ENCODE data around the gene EMP1.
A peak's percentile ranks its signal among the peaks of the same experiment; 100 is the strongest.
"Not testable (repeated sequence)": the region's sequence is repeated elsewhere in the genome, so short reads cannot be mapped to it uniquely, and the experiment has no call there.

Gene EMP1

DNA sequence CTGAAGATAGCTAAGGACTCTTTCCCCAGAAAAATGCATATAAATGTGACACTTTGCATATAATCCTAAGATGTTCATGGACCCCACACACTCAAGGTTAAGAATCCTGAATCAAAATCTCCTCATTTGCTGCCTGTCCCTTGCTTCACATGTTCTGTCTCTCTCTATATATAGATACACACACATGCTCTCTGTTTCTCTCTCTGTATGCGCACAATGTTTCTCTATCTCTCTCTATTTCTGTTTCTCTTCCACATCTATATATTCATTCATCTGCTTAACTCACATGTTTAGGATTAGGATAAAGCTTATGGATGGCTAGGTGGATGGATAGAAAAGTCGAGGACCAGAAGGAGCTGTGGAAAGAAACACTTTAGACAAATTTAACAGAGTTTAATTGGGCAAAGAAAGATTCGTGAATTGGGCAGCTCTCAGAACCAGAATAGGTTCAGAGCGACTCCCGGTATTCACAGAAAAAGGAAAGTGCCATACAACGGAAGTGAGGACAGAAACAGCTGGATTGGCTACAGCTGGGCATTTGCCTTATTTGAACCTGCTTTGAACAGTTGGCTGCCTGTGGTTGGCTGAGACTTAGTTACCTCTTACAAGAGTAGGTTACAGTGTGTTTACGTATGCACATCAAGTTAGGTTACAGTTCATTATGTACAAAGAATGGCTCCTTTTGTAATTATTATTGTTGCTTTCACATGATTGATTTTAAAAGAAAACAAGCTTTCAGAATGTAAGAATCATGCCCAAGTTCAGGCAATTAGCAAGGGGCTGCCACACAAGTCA lies 57.6 kb downstream of the EMP1 start:
- Histone ChIP-seq H3K4me3 (ENCODE audit: low read length) (no peak overlapping the region), H3K9ac (ENCODE audit: low read length) (no peak overlapping the region), H3K9me3 (ENCODE audit: control insufficient read depth, low read depth, low read length) (no peaks in the 10 kb centered on the region), H3K36me3 (ENCODE audit: control insufficient read depth, low read depth, low read length) (no peaks in the 10 kb centered on the region), H3K27me3 (ENCODE audit: control insufficient read depth, insufficient read depth, low read length) (no peaks in the 10 kb centered on the region), H3K4me1 (ENCODE audit: control insufficient read depth, low read depth, low read length) (peaks cover 21% of the 10 kb centered on the region), H3K27ac (ENCODE audit: low read length) (no peak overlapping the region)

DNA sequence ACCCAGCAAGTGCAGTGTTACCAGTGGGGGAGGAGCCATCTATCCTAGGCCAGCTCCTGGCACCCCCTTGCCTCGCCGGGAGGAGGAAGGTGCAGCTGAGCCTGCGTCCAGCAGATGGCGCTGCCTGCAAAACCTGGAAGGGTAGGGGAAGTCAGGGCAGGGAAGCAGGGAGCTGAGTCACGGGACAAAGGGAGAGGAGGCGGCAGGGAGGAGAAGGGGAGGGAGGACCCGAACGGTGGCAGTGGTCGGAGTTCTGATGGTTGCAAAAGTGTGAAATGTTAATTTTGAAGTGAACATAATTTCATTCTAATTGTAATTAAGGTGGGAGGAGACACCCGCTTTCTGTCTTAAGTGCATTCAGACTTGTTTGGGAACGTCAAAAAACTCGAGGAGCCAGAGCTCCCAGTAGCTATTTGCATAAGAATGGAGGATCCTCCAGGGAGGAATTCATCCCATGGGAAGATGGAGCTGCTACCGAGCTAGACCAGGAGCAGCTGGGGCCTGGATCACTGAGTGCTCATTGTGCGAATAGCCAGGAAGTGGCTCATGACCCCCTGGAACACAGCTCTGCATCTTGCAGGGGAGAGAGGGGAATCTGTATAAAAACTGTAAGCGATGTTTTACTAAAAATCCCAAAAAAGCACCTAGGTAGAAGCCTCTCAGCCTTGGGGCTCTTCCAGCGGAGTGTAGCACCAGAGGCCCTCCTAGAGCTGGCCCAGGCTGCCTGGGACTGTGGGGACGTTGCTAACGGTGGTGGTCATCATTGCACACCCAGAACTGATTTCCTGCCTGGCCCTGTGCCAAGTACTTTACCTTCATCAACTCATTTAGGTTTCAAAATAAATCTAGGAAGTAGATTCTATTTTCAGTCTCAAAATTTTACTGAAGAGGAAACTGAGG lies 59.5 kb downstream of the EMP1 start:
- Histone ChIP-seq H3K9ac (ENCODE audit: low read length) (peak overlapping the region; percentile 51), H3K27me3 (ENCODE audit: control insufficient read depth, insufficient read depth, low read length) (no peaks in the 10 kb centered on the region), H3K36me3 (ENCODE audit: control insufficient read depth, low read depth, low read length) (no peaks in the 10 kb centered on the region), H3K9me3 (ENCODE audit: control insufficient read depth, low read depth, low read length) (no peaks in the 10 kb centered on the region), H3K4me3 (ENCODE audit: low read length) (peak overlapping the region; percentile 54), H3K27ac (ENCODE audit: low read length) (peak overlapping the region; percentile 76), H3K4me1 (ENCODE audit: control insufficient read depth, low read depth, low read length) (peaks cover 21% of the 10 kb centered on the region)

DNA sequence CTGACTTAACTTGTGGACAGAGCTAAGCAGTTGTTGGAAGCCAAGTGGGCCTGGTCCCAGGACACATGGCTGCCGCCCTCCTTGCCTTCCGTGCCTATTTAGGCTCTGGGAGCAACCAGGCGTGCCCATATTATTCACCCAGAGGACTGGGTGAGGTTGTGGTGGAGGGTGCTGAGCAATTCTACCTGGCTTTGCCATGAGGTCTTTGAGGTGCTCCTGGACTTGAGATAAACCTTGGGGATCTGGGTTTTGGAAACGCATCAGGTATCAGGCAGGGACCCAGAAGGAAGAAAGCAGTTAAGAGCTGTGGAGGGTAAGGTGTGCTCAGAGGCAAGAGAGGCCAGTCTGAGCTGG lies 60.1 kb downstream of the EMP1 start:
- H3K27me3 ChIP-seq (ENCODE audit: control insufficient read depth, insufficient read depth, low read length): no peaks in the 10 kb centered on the region
- peaks cover 21% of the 10 kb centered on the region for H3K4me1 ChIP-seq (ENCODE audit: control insufficient read depth, low read depth, low read length)
- no peak overlapping the region for H3K27ac ChIP-seq (ENCODE audit: low read length)
- H3K9me3 ChIP-seq (ENCODE audit: control insufficient read depth, low read depth, low read length): no peaks in the 10 kb centered on the region
- H3K36me3 ChIP-seq (ENCODE audit: control insufficient read depth, low read depth, low read length): no peaks in the 10 kb centered on the region
- peak overlapping the region; percentile 5 for H3K9ac ChIP-seq (ENCODE audit: low read length)
- H3K4me3 ChIP-seq (ENCODE audit: low read length): peak overlapping the region; percentile 54

DNA sequence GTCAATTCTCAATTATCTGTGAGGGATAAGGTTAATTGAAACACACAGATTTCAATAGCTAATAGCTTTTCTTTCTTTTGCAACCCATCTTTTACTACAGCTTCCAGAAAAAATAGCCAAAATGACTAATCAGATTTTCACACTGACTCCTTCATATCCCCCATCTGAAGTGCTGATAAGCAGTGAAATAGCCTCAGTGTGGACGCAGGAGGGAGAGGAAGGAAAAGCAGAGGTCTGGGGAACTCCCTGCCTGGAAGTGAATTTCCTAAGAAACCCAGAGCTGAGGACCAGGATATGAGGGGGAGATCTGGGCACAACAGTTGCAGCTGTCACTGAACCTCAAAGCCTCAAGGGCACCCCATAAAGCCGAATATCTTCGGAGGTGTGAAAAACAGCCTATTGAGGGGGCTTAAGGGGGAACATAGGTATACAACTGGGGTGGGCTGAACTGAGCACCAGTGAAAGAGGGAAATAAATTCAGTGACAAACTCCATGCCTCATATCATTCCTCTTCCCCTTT lies 60.9 kb downstream of the EMP1 start:
- Histone ChIP-seq H3K27ac (ENCODE audit: low read length) (no peak overlapping the region), H3K9ac (ENCODE audit: low read length) (no peak overlapping the region), H3K9me3 (ENCODE audit: control insufficient read depth, low read depth, low read length) (no peaks in the 10 kb centered on the region), H3K27me3 (ENCODE audit: control insufficient read depth, insufficient read depth, low read length) (no peaks in the 10 kb centered on the region), H3K36me3 (ENCODE audit: control insufficient read depth, low read depth, low read length) (no peaks in the 10 kb centered on the region), H3K4me1 (ENCODE audit: control insufficient read depth, low read depth, low read length) (peaks cover 21% of the 10 kb centered on the region), H3K4me3 (ENCODE audit: low read length) (no peak overlapping the region)

DNA sequence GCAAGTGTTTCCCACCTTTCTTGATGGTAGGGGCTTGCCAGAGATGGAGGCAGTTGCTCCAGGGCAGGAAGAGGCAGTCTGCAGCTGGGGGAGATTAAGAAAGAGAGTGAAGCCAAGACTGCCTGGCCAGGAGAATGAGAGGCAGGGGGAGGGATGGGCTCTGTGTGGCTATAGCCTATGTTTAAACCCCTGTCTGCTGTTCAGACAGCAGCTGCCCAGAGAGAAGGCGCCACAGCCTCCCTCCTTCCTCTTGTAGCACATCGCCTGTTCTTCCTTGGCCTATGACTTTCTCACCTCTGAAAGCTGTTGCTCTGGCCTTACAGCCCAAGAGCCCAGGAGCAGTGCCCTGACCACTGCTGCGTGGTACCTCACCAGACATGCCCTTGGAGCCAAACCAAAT lies 61.7 kb downstream of the EMP1 start:
- H3K4me3 ChIP-seq (ENCODE audit: low read length): no peak overlapping the region
- H3K27me3 ChIP-seq (ENCODE audit: control insufficient read depth, insufficient read depth, low read length): no peaks in the 10 kb centered on the region
- H3K27ac ChIP-seq (ENCODE audit: low read length): no peak overlapping the region
- no peak overlapping the region for H3K9ac ChIP-seq (ENCODE audit: low read length)
- H3K36me3 ChIP-seq (ENCODE audit: control insufficient read depth, low read depth, low read length): no peaks in the 10 kb centered on the region
- H3K9me3 ChIP-seq (ENCODE audit: control insufficient read depth, low read depth, low read length): no peaks in the 10 kb centered on the region
- peaks cover 21% of the 10 kb centered on the region for H3K4me1 ChIP-seq (ENCODE audit: control insufficient read depth, low read depth, low read length)

DNA sequence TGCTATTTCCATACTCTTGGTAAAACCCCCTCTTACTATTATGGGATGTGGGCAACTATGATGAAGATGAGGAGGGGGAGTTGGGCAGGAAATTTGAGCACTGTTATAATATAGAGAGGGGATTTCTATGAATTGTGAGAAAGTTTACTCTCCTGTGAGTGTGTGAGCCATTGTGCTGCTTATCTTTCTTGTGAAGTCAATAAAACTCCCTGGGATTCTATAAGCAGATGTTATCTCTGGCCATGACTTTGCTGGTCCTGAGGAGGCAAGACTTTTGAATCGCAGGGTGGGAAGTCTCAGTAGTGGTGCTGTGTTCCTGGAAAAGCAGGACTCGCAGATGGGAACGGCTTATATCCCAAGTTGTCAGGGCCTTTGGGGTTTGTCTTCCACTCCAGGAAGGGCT lies 62.2 kb downstream of the EMP1 start:
- H3K4me1 ChIP-seq (ENCODE audit: control insufficient read depth, low read depth, low read length): peaks cover 21% of the 10 kb centered on the region
- H3K36me3 ChIP-seq (ENCODE audit: control insufficient read depth, low read depth, low read length): no peaks in the 10 kb centered on the region
- H3K27ac ChIP-seq (ENCODE audit: low read length): no peak overlapping the region
- no peaks in the 10 kb centered on the region for H3K27me3 ChIP-seq (ENCODE audit: control insufficient read depth, insufficient read depth, low read length)
- H3K9ac ChIP-seq (ENCODE audit: low read length): no peak overlapping the region
- H3K9me3 ChIP-seq (ENCODE audit: control insufficient read depth, low read depth, low read length): no peaks in the 10 kb centered on the region
- H3K4me3 ChIP-seq (ENCODE audit: low read length): no peak overlapping the region

DNA sequence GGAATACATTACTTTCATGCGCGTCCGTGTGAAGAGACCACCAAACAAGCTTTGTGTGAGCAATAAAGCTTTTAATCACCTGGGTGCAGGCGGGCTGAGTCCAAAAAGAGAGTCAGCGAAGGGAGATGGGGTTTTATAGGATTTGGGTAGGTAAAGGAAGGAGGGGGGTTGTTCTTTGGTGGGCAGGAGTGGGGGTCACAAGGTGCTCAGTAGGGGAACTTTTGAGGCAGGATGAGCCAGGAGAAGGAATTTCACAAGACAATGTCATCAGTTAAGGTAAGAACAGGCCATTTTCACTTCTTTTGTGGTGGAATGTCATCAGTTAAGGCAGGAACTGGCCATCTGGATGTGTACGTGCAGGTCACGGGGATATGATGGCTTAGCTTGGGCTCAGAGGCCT lies 63.1 kb downstream of the EMP1 start:
- H3K4me1 ChIP-seq (ENCODE audit: control insufficient read depth, low read depth, low read length): peaks cover 21% of the 10 kb centered on the region
- not testable (repeated sequence) for H3K9ac ChIP-seq (ENCODE audit: low read length); H3K9me3 ChIP-seq (ENCODE audit: control insufficient read depth, low read depth, low read length); H3K27ac ChIP-seq (ENCODE audit: low read length); H3K4me3 ChIP-seq (ENCODE audit: low read length); H3K27me3 ChIP-seq (ENCODE audit: control insufficient read depth, insufficient read depth, low read length); H3K36me3 ChIP-seq (ENCODE audit: control insufficient read depth, low read depth, low read length)

DNA sequence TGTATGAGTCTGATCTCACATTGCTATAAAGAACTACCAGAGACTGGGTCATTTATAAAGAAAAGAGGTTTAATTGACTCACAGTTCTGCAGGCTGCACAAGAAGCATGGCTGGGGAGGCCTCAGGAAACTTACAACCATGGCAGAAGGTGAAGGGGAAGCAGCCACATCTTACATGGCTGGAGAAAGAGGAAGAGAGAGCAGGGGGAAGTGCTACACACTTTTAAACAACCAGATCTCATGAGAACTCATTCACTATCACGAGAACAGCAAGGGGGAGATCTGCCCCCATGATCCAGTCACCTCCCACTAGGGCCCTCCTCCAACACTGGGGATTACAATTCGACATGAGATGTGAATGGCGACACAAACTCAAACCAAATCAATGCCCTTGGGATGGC lies 71.3 kb downstream of the EMP1 start:
- not testable (repeated sequence) for H3K4me3 ChIP-seq (ENCODE audit: low read length); H3K27ac ChIP-seq (ENCODE audit: low read length); H3K36me3 ChIP-seq (ENCODE audit: control insufficient read depth, low read depth, low read length); H3K9me3 ChIP-seq (ENCODE audit: control insufficient read depth, low read depth, low read length); H3K27me3 ChIP-seq (ENCODE audit: control insufficient read depth, insufficient read depth, low read length); H3K4me1 ChIP-seq (ENCODE audit: control insufficient read depth, low read depth, low read length); H3K9ac ChIP-seq (ENCODE audit: low read length)

DNA sequence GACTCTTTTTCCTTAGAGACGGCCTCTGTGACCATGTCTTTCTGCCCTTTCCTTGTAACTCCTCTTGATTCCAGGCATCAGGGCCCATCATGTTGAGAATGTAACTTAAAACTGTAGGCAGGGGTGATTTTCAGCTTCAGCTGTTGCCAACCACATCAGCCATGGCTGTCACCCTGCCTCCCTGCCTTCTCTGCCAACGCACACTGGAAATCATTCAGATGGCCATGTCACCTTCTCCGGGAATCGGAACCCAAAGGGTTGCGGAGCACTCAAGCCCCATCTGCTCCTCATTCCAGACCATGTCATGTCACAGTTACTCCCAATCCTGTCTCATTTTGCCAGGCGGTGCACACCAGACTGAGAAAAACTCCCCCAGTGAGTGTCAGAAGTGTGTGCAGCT lies 72.1 kb downstream of the EMP1 start:
- Histone ChIP-seq H3K4me1 (ENCODE audit: control insufficient read depth, low read depth, low read length) (peaks cover 5% of the 10 kb centered on the region), H3K4me3 (ENCODE audit: low read length) (no peak overlapping the region), H3K36me3 (ENCODE audit: control insufficient read depth, low read depth, low read length) (no peaks in the 10 kb centered on the region), H3K9me3 (ENCODE audit: control insufficient read depth, low read depth, low read length) (no peaks in the 10 kb centered on the region), H3K27ac (ENCODE audit: low read length) (no peak overlapping the region), H3K27me3 (ENCODE audit: control insufficient read depth, insufficient read depth, low read length) (no peaks in the 10 kb centered on the region), H3K9ac (ENCODE audit: low read length) (no peak overlapping the region)
